GM19099 (cell line): ENCODE measurements around the gene MUC4.
"Not testable (repeated sequence)": the region's sequence is repeated elsewhere in the genome, so short reads cannot be mapped to it uniquely, and the experiment has no call there.

Source experiments
- POLR2A ChIP-seq: IDR thresholded peaks from 3 replicates; pipeline ENCODE4 v1.6.1; 2011; ENCODE audit warnings: low read depth; ENCODE audit not compliant: insufficient read length; ENCODE audit errors: extremely low read depth

Gene MUC4

DNA sequence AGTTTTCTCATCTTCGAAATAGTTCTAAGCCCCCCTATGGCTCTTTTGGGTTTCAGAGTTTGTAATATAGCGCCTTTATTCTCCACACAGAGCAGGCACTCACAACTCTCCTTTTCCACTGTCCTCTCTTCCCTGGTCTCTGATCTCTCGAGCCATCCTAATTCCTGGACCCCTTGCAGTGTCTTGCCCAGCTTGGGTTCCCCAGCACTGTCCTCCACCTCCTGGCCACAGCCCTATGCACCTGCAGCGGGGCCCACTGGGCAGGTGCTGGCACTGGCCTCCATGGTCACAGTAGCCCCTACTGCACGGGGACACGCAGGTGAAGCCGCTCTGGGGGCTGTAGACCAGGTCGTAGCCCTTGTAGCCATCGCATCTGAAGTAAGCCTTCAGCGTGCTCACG is 63.1 kb downstream of the MUC4 start:
- TF ChIP-seq POLR2A, result no peak

DNA sequence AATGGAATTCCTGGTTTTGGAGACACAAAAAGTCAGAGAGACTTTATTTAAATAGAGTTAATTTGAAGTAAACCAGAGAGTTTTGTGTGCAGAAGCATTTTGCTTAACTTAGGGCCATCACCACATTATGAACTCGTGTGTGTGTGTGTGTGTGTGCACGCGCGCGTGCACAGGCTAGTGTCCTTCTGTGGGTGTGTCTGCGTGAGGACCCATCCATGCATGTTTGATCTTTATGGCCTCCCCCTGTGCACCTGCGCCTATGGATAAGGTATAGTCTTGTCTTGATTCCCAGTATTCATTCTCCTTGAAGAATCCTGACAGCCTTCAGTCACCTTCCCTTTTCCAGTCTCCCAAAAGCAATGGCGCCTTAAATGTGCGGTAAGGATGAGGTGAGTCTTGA is 65.0 kb downstream of the MUC4 start:
- no peak for TF ChIP-seq POLR2A

DNA sequence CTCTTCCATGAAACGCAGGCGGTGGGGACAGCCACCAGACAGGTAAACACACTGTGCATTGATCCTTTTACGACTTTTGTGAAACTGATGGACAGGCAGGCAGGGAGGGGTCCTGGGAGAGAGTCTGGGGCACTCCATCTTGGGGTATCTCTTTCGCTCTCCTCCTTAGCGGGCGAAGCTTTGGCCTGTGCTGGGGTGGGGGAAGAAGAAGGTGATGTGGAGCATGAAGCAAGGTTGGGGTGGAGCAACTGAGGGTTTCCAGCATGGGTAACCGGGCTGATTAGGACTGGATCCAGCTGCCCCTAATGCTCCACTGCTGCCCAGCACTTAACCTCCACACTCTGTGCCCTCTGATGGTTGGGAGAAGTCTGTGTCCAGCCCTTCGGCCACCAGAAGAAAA is 65.4 kb downstream of the MUC4 start:
- no peak for TF ChIP-seq POLR2A

DNA sequence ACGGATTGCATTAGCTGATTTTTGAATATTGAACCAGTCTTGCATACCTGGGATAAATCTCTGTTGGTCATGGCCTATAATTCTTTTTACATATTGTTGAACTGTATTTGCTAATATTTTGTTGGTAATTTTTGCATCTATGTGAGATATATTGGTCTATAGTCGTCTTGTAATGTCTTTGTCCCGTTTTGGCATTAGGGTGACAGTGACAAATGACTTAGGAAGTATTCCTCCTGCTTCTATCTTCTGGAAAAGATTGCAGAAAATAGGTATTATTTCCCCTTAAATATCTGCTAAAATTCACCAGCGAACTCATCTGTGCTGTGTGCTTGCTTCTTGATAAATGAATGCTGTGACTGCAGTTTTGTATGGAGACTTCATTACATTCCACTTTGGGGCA is 67.3 kb downstream of the MUC4 start:
- no peak for TF ChIP-seq POLR2A

DNA sequence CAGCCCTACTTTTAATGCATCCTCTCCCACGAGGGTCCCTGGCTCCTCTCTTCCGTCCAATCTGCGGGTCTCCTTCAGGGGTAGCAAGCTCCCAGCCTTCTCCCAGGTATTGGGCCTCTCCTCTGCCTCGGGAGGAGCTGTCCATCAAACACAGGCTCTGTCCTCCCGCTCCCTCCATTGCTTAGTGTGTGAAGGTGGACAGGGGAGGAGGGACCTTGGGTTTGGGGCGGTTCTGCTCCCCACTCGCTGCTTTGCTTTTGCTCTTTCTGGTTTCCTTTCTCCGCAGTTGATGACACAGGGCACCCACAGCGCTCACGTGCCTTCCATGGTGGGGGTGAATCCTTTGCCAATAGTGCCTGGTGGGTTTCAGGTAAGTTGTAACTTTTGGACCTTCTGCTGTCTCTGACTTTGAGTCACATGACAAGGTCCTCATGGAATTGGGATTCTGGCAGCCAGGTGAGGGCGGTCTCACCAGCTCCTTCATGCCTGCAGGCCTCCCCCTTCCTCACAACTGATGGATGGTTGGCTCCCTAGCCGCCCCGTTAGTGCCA is 72.1 kb downstream of the MUC4 start:
- no peak for TF ChIP-seq POLR2A

DNA sequence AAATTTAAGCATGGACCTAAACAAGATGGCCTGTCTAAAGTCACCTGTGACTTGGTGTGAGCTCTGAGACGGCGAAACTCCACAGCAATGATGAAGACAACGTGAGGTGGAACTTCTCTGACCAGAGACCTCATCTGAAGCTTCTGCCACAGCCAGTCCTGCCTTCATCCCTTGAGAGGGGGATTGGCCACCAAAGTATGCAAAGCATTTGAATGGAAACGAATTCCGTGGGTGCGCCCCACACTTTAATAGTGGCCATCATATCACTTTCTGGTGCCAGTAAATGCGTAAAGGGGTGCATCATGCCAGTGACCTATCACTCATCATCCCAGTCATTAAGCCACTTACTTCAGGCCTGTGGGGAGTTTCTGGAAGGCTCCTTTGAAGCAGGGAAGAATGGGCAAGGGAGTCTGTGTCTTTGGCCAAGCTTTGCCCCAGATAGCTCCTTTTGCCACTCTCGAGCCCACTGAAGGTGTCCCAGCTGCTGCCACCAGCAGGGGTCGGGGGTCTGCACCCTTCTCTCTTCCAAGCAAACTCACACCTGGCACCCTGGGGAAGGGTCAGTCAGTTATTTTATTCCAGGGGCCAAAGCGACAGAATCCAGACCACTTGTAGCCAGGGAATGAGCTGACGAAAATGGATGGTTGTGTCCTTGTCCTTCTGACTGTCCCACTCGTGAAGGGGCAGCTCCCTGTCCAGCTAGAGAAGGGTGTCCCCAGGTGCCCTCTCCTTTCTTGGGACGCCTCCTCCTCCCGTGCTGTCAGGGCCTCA is 73.3 kb downstream of the MUC4 start:
- TF ChIP-seq POLR2A, result no peak

DNA sequence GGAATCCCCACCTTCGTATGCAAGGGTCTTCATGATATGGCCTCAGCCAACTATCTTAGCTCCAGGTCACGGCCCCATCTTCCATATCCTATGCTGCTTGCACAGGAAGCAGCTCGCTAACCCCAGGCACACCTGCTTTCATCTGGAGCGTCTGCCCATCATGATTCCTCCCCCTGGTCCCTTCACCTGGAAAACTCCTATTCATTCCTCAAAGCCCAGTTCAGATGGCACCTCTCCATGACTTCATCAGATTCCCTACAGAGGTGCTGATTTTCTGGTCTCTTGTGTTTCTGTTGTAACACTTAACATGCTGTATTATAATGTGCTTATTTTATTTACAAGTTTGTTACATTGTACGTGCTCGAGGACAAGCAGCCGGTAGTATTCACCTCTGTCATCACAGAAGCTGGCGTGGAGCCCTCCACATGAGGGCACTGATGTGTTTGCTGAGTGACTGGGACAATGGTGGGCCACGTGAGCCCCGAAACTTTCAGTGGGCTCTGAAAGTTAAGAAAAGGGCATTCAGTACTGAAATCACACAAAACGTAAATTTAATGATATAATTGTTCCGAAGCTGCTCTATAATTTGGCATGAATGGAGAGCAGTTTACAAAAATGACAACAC is 74.8 kb downstream of the MUC4 start:
- TF ChIP-seq POLR2A, result no peak

DNA sequence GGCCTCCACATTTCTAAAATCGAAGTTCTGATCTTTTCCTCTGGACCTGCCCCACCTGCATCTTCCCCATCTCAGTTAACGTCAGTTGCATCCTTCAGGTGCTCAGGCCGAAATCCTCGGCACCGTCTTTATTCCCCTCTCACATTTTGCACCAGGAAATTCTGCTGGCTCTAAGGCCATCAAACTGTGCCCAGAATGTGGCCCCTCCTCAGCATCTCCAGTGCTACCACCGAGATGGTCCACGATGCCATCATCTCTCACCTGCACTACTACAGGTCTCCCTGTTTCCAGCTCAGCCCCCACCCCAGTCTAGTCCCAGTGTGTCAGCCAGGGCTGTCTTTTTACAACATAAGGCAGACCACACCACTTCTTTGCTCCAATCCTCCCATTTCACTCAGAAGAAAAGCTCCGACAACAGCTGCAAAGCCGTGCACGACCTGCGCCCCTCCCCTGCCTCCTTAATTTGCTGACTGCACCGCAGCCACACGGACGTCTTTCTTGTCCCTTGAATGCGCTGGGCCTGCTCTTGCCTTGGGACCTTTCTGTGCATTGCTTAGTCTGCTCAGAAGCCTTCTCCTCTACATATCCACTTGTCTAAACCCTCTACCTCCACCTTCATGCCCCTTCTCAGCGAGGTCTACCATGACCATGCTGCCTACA is 76.6 kb downstream of the MUC4 start:
- no peak for TF ChIP-seq POLR2A

DNA sequence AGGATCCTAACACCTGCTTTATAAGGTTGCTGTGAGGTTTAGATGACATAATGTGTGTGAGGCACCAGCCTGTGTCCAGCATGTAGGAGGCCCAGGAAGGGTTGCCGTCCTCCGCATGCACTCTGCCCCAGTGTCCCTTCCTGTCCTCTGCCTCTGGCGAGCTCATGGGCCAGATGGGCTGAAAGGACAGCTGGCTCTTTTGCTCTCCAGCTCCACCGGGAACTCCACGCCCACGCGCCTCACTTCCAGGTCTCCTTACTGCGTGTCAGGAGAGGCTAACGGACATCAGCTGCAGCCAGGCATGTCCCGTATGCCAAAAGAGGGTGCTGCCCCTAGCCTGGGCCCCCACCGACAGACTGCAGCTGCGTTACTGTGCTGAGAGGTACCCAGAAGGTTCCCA is 78.8 kb downstream of the MUC4 start:
- no peak for TF ChIP-seq POLR2A

DNA sequence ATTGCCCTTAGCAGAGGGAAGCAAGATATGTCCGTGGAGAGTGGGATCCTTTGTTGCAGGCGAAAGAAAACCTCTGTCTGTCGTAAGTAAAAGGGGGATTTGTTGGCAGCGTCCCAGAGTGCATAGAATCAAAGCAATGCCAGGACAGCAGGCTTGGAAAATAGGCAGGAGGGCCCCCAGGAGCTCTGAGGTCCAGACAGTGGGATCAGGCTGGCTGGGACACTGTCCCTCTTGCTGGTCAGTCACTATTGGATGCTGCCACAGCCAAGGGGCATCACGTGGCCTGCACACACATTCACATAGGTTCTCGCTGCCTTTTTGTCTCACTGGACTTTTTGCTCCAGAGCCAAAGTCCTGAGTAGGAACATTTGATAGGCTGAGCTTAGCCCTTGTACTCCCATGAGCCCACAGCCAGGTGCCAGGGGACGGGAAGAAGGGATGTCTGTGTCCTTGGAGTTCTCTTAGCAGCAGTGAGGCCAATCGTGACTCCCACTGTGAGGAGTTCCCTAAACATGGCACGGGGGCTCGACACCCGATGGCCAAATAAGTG is 80.3 kb downstream of the MUC4 start:
- no peak for TF ChIP-seq POLR2A

DNA sequence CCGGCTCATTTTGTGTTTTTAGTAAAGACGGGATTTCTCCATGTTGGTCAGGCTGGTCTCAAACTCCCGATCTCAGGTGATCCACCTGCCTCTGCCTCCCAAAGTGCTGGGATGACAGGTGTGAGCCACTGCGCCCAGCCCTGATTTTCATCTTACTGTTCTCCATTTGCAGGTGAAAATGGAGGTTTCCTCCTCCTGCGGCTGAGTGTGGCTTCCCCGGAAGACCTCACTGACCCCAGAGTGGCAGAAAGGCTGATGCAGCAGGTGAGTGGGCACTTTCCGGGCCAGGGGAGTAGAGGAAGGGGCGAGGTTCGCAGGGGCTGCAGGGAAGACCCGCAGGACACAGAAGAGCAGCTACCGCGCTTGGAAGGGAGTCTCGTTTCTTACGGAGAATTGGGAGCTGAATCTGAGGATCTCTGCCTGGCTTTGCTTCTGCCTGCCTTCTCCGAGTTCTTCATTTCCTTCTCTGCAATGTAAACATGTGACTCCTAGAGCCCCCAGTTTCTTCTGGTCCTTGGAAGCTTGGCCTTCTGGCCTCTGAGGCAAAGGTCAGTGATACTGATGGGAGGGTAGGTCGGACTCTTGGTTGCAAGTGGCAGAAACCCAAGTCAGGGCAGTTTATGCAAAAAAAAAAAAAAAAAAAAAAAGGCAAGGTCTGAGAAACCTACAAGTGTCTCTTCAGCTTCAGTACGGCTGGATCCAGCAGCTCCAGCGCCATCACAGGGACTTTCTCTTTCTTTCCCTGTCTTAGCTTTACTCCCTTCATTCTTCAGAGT is 82.1 kb downstream of the MUC4 start:
- no peak for TF ChIP-seq POLR2A

DNA sequence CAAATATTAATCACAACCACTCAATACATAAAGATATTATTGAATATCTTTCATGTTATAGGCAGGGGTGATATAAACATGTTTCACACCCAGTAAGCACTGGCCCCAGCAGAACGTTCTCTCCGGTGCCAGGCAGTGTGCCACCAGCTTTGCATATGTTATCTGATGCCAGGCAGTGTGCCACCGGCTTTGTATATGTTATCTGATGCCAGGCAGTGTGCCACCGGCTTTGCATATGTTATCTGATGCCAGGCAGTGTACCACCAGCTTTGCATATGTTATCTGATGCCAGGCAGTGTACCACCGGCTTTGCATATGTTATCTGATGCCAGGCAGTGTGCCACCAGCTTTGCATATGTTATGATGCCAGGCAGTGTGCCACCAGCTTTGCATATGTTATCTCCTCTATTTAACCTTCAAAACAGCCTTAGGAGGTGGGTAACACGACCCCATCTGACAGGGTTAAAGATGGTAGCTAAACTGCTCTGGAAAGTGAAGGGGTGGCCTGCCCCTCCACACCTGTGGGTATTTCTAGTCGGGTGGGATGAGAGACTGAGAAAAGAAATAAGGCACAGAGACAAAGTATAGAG is 84.0 kb downstream of the MUC4 start:
- TF ChIP-seq POLR2A, result no peak

DNA sequence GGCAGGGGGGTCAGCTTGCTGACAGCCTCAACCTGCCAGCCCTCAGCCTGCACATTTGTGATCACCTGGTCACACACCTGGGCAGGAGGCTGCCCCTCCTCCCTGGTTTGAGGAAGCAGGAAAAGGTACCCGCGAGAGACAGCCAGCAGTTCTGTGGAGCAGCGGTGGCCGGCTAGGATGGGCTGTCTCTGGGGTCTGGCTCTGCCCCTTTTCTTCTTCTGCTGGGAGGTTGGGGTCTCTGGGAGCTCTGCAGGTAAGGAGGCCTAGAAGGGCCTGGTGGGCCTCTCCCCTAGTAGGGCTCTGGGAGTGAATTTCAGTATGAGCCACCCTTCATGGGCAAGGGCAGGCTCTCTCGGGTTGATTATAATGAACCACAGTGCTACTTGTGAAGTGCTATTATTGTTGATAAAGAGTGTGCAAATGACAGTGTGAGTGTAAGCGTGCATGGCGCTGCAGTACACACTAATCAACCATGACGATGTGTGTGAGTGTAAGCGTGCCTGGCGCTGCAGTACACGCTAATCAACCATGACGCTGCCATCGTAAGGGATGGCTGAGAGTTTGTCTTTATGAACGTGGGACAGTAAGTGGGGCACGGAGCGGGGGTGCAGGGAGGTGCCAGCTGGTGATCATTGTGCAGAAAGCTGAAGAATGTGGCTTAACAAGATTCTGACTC is 90.8 kb downstream of the MUC4 start, which contains the start of gene MUC20:
MUC20 (plus strand) TSS at position 148 of the 676 bp plus-strand sequence; CDS start at position 178, 30 bp downstream.
- not testable (repeated sequence) for TF ChIP-seq POLR2A
